Mucosa of descending colon (tissue), 3 donors: ENCODE data around the gene CTDSP2. TPM values are rescaled to one million over a fixed set of nuclear protein-coding genes. Genes with fewer than 3 reads are reported as not detected.
A peak's percentile ranks its signal among the peaks of the same experiment; 100 is the strongest.
"Not testable (repeated sequence)": the region's sequence is repeated elsewhere in the genome, so short reads cannot be mapped to it uniquely, and the experiment has no call there.

Experiments
- ATAC-seq: fragments of 200-7000 bp; cut with Tn5 transposase; one replicate; pipeline ENCODE4 v1.9.1; 2020; ENCODE audit warnings: mild to moderate bottlenecking, moderate library complexity
- DNase-seq, 3 donors: peaks; one replicate each; pipeline ENCODE4 v3.0.0-alpha.2; 2020
- H3K36me3 ChIP-seq: fragments of 200-600 bp; one replicate; pipeline ENCODE4 v1.8.0; 2021; ENCODE audit warnings: low read depth, mild to moderate bottlenecking
- H3K4me1 ChIP-seq: fragments of 200-600 bp; one replicate; pipeline ENCODE4 v1.8.0; 2021; ENCODE audit warnings: low read depth, mild to moderate bottlenecking
- H3K4me3 ChIP-seq: fragments of 200-600 bp; one replicate; pipeline ENCODE4 v1.8.0; 2021; ENCODE audit warnings: mild to moderate bottlenecking
- H3K9me3 ChIP-seq: fragments of 200-600 bp; one replicate; pipeline ENCODE4 v1.8.0; 2021; ENCODE audit warnings: mild to moderate bottlenecking
- intact Hi-C, 2 donors: fragments of 100-400 bp; cut with DNase I in 1 of 2; cut with micrococcal nuclease in 1 of 2; formaldehyde crosslinking; loops; one replicate each; pipeline versions ENCODE4 v1.11.0 to v1.11.1; 2022; cut with DNase I, micrococcal nuclease
- total RNA-seq, 3 donors: library from RNA; stranded (reverse); fragmentation: NEBNext Ultra II Directional in 2 of 3; extraction: Animal tissue kit (Norgen Biotek cat#: 25700) in 2 of 3; gene quantifications; one replicate each; pipeline versions ENCODE4 v1.2.1 to v1.2.4, GENCODE V29; 2021 to 2023
- TF ChIP-seq, protein P1 (sequence below): fragments of 200-600 bp; IDR thresholded peaks from one replicate; pipeline ENCODE4 v1.8.0; 2022; ENCODE audit warnings: antibody characterized with exemption, mild to moderate bottlenecking
- donor health status: DM: no; HTN: no; CAD: no; lungs with moderate emphysema.
- donor health status: DM: no; HTN: no; CAD: no.
- donor health status: DM: no; HTN: yes; CAD: no.

Gene CTDSP2
- total RNA-seq, 3 donors from 2014 or later: 220 to 339 (median 256) TPM

DNA sequence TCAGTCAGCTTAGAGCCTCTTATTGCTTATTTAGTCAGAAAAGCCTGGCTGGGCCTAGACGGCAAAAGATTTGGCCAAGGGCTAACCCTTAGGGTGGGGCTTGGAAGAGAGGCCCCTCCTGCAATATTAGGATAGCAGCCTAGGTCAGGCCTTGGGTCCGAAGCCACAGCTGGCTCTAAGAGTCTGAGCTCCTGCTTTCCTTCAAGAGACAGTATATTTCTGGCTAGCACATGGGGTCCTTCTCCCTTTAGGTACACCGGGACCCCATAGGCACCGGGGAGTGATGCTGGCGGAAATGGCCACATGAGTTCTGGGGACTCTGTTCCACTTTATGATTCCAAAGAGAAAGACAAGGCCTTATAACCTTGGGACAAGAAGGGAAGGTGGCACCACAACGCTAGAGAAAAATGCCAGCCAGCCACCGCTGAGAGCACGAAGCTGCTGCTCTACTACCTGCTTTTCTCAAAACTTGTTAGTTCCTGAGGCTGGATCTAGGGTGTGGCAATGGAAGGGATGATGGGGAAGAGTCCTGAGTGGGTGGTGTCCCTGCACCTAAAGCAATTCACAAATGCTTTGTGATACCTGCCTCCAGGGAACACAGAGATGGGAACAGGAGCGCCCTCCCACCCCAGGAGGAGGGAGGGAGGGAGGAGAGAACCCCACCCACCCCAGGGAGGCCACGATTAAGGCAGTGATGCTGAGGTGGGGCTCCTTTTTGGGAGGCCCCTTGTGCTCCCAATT, 24.9 kb downstream of the CTDSP2 start:
- Histone ChIP-seq H3K4me3 (no peak overlapping the region), H3K36me3 (peaks cover 23% of the 10 kb centered on the region), H3K4me1 (peaks cover 15% of the 10 kb centered on the region), H3K9me3 (no peaks in the 10 kb centered on the region)
- TF ChIP-seq, protein P1, sequence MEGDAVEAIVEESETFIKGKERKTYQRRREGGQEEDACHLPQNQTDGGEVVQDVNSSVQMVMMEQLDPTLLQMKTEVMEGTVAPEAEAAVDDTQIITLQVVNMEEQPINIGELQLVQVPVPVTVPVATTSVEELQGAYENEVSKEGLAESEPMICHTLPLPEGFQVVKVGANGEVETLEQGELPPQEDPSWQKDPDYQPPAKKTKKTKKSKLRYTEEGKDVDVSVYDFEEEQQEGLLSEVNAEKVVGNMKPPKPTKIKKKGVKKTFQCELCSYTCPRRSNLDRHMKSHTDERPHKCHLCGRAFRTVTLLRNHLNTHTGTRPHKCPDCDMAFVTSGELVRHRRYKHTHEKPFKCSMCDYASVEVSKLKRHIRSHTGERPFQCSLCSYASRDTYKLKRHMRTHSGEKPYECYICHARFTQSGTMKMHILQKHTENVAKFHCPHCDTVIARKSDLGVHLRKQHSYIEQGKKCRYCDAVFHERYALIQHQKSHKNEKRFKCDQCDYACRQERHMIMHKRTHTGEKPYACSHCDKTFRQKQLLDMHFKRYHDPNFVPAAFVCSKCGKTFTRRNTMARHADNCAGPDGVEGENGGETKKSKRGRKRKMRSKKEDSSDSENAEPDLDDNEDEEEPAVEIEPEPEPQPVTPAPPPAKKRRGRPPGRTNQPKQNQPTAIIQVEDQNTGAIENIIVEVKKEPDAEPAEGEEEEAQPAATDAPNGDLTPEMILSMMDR: no peak
- DNase-seq: no peak
- intact Hi-C loops: no loop called here
- no peak for ATAC-seq

DNA sequence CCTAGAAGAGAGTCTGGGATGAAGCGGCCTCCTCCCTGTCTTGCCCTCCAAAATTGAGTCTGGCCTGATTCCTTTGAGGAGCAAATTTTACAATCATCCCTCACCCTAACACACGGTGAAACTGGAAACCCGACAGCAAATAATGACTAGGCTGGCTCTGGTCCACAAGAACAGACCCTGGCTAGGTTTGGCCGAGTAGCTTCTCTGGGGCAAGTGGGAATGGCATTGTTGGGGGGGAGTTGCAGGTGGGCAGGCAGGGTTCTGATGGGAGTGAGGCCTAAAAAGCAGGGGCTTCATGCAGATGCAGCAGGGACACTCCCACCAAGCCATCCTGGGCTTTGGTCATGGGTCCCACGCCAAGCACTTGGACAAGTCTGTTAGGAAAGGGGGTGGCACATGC, 25.5 kb downstream of the CTDSP2 start:
- intact Hi-C loops, DNase-seq, H3K9me3 ChIP-seq, ATAC-seq, H3K4me3 ChIP-seq: not testable (repeated sequence)
- H3K36me3 ChIP-seq: peaks cover 23% of the 10 kb centered on the region
- H3K4me1 ChIP-seq: peaks cover 16% of the 10 kb centered on the region

GRCh38 chr12:57820119-57820518, 26.4 kb downstream of the CTDSP2 start:
- ATAC-seq, H3K4me3 ChIP-seq, H3K9me3 ChIP-seq, intact Hi-C loops, DNase-seq: not testable (repeated sequence)
- peaks cover 16% of the 10 kb centered on the region for H3K4me1 ChIP-seq
- H3K36me3 ChIP-seq: peaks cover 23% of the 10 kb centered on the region

- H3K4me3 ChIP-seq, H3K9me3 ChIP-seq, ATAC-seq, H3K36me3 ChIP-seq, intact Hi-C loops, DNase-seq: not testable (repeated sequence)
- peaks cover 16% of the 10 kb centered on the region for H3K4me1 ChIP-seq
Measured at GRCh38 chr12:57817990-57818331, 28.6 kb downstream of the CTDSP2 start.

DNA sequence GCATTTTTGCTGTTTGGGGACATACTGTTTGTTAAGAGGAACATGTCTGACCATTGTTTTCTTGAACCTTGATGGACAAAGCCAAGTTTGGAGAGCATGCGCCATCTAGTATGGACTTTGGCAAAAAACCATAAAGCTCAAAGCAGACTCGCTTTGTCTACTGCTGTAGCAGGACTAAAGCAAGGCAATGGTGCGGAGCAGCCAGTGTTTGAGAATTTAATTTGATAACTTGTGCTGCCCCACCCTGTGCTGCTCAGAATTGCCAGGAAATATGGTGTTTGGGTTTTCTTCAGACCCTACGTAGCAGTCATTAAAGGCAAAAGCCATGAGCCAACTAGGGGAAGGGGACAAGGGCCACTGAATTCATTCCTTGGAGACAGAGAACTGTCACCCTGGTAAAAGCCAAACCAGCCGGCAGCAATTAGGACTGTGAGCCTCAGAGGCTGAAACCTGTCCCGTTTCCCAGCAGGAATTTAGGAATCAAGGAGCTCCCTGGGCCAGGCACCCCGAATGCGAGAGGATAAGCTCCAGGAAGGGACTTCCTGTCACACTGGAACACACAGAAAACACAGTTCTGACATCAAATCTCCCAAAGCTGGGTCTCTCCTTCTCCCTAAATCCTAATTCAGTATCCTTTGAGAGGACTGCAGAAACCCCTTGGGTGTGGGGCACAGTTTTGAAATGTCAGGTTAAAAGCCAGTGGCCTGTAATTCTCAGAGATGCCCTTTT, 29.1 kb downstream of the CTDSP2 start:
- no peaks in the 10 kb centered on the region for H3K9me3 ChIP-seq
- peaks cover 2% of the 10 kb centered on the region for H3K36me3 ChIP-seq
- DNase-seq (no peak), ATAC-seq (peak; percentile 67)
- no peak overlapping the region for H3K4me3 ChIP-seq
- intact Hi-C loops: no loop called here
- TF ChIP-seq, protein P1: no peak
- peaks cover 16% of the 10 kb centered on the region for H3K4me1 ChIP-seq

DNA sequence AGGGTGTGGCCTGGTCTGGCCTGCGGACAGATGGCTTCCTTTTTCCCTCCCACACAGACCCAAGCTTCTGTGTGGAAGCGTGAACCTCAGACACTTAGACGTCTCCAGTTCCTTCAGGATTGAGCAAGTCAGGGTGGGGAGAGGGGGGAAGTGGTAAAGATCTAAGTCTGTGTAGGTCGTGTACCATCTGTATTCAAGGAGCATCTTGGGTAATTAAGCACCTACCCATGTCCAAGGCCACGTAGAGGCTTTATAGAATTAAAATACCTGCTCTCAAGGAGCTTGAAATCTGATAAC, 29.7 kb downstream of the CTDSP2 start:
- DNase-seq: no peak
- TF ChIP-seq, protein P1: no peak

GRCh38 chr12:57816001-57816854, 30.3 kb downstream of the CTDSP2 start:
- Histone ChIP-seq H3K4me1 (peaks cover 16% of the 10 kb centered on the region), H3K9me3 (no peaks in the 10 kb centered on the region), H3K4me3 (no peak overlapping the region), H3K36me3 (no peaks in the 10 kb centered on the region)
- DNase-seq (no peak), ATAC-seq (no peak)
- TF ChIP-seq, protein P1: no peak
- intact Hi-C loops: no loop called here

More for the DNA sequence above, 29.7 kb downstream of the CTDSP2 start:
- no peaks in the 10 kb centered on the region for H3K9me3 ChIP-seq
- H3K4me3 ChIP-seq: no peak overlapping the region
- intact Hi-C loops: no loop called here
- peak; percentile 70 for ATAC-seq
- peaks cover 16% of the 10 kb centered on the region for H3K4me1 ChIP-seq
- H3K36me3 ChIP-seq: no peaks in the 10 kb centered on the region
